Colonic mucosa (tissue), 4 donors: ENCODE data around the gene FBXO28. TPM values are rescaled to one million over a fixed set of nuclear protein-coding genes. Genes with fewer than 3 reads are reported as not detected.

Source experiments
- DNase-seq: peaks from one replicate; pipeline ENCODE4 v3.0.0-alpha.2; 2020
- H3K27ac ChIP-seq: fragments of 200-600 bp; one replicate; pipeline ENCODE4 v1.8.0; 2021
- H3K27me3 ChIP-seq: fragments of 200-600 bp; one replicate; pipeline ENCODE4 v1.8.0; 2021
- H3K36me3 ChIP-seq: fragments of 200-600 bp; one replicate; pipeline ENCODE4 v1.8.0; 2021
- H3K4me1 ChIP-seq: fragments of 200-600 bp; one replicate; pipeline ENCODE4 v1.8.0; 2021; ENCODE audit warnings: mild to moderate bottlenecking
- H3K4me3 ChIP-seq: fragments of 200-600 bp; one replicate; pipeline ENCODE4 v1.8.0; 2021
- H3K9ac ChIP-seq, 2 donors: one replicate each; pipeline ENCODE4 v1.7.0; 2013; ENCODE audit warnings: control low read depth in 2 of 2, low read depth in 2 of 2, low read length in 2 of 2
- H3K9me3 ChIP-seq: fragments of 200-600 bp; one replicate; pipeline ENCODE4 v1.8.0; 2021
- intact Hi-C: fragments of 100-400 bp; cut with DNase I; formaldehyde crosslinking; loops from one replicate; pipeline ENCODE4 v1.14.1; 2022
- total RNA-seq, 2 donors: library from RNA; stranded (reverse); fragmentation: NEBNext Ultra II Directional in 1 of 2; extraction: Animal tissue kit (Norgen Biotek cat#: 25700) in 1 of 2; gene quantifications; one replicate each; pipeline ENCODE4 v1.2.1, GENCODE V29; 2021
- TF ChIP-seq, protein P1 (sequence below): fragments of 200-600 bp; IDR thresholded peaks from one replicate; pipeline ENCODE4 v1.8.0; 2022; ENCODE audit warnings: antibody characterized with exemption, mild to moderate bottlenecking
- donor health status: healthy.
- donor health status: DM: no; HTN: no; CAD: no.
- donor health status: DM: no; HTN: no; CAD: no.

FBXO28 gene
- total RNA-seq, 2 donors from 2014 or later: 35.1 to 42.7 TPM

DNA sequence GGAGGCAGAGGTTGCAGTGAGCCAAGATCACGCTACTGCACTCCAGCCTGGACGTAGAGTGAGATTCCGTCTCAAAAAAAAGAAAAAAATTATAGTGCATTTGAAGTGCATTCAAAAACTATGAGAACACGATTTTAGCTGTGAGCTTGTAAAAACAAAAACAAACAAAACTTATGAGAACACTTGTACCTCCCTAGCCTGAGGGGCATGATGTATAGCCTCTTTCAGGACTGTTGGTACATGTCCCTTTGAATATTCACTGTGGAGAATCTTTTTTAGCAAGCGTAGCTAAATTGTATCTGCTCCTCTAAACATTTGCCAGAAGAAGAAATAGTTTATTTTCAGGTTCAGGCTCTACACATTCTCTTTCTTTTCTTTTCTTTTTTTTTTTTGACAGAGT lies 59.6 kb downstream of the FBXO28 start:
- Histone ChIP-seq H3K4me1 (peaks cover 2% of the 10 kb centered on the region), H3K27ac (no peak overlapping the region), H3K9me3 (no peaks in the 10 kb centered on the region), H3K36me3 (no peaks in the 10 kb centered on the region), H3K27me3 (no peaks in the 10 kb centered on the region), H3K4me3 (no peak overlapping the region), H3K9ac (no peak overlapping the region)
- intact Hi-C loops: loop anchor here (10.0 kb wide), 1 partner anchor 161 kb away; the partner anchor contains the start of gene NVL
- TF ChIP-seq, protein P1, sequence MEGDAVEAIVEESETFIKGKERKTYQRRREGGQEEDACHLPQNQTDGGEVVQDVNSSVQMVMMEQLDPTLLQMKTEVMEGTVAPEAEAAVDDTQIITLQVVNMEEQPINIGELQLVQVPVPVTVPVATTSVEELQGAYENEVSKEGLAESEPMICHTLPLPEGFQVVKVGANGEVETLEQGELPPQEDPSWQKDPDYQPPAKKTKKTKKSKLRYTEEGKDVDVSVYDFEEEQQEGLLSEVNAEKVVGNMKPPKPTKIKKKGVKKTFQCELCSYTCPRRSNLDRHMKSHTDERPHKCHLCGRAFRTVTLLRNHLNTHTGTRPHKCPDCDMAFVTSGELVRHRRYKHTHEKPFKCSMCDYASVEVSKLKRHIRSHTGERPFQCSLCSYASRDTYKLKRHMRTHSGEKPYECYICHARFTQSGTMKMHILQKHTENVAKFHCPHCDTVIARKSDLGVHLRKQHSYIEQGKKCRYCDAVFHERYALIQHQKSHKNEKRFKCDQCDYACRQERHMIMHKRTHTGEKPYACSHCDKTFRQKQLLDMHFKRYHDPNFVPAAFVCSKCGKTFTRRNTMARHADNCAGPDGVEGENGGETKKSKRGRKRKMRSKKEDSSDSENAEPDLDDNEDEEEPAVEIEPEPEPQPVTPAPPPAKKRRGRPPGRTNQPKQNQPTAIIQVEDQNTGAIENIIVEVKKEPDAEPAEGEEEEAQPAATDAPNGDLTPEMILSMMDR: no peak
- no peak for DNase-seq

DNA sequence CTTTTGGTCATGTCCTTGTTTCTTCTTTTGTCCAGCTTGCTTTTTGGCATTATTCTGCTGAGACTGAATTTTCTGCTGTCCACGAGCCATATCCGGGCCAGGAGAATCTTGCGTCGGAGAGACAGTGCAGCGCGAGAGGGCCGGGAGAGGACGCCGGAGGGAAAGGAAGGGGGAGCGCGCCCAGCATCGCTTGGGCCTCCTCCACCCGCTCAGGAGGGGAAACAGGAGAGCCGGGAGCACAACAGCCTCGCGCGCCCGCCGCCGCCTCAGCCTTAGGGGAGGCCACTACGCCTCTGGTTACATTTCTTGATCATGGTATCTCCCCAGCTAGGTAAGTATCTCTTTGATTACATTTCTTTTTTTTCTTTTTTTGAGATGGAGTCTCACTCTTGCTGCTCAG lies 61.7 kb downstream of the FBXO28 start:
- Histone ChIP-seq H3K9ac (no peak overlapping the region), H3K27ac (no peak overlapping the region), H3K9me3 (no peaks in the 10 kb centered on the region), H3K4me3 (no peak overlapping the region), H3K27me3 (no peaks in the 10 kb centered on the region), H3K36me3 (no peaks in the 10 kb centered on the region), H3K4me1 (no peaks in the 10 kb centered on the region)
- DNase-seq: no peak
- TF ChIP-seq, protein P1: no peak
- intact Hi-C loops: loop anchor here (10.0 kb wide), 1 partner anchor 159 kb away; the partner anchor contains the start of gene NVL

DNA sequence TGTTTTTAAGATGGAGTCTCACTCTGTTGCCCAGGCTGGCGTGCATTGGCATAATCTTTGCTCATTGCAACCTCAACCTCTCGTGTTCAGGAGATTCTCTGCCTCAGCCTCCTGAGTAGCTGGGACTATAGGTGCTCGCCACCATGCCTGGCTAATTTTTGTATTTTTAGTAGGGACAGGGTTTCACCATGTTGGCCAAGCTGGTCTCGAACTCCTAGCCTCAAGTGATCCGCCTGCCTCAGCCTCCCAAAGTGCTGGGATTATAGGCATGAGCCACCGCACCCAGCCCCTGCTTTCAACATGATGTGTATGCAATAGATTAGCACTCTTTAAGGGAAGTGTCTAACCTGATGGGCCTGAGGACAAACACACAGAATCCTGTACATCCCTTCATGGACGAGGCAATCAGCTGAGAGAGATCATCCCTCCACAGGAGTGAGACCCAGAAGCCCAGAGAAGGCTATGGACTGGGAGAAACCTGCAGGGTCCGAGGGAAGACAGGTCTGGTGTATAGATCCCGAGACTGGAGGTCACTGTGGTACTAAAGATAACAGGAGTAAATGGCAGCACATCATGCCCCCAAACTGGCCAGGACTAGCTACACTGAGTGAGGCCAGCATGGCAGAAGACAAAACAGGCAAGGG lies 63.6 kb downstream of the FBXO28 start:
- peaks cover 5% of the 10 kb centered on the region for H3K4me1 ChIP-seq
- no peak overlapping the region for H3K9ac ChIP-seq

DNA sequence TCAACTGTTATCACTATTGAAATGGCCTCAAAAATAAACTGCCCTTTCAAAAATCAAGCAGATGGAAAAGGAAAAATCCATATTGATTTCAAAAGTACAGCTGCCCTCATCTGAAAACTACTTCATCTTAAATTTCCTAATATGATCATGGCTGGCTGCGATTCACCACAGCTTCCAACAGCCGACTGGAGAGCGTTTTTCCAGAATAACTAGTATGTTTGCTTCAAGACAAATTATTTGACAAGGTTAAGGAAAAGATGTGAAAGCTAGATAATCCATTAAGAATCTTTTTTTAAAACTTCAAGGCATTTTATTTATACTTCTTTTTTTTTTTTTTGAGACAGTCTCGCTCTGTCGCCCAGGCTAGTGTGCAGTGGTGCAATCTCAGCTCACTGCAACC lies 65.0 kb downstream of the FBXO28 start:
- no peak overlapping the region for H3K9ac ChIP-seq
- no peak overlapping the region for H3K27ac ChIP-seq
- TF ChIP-seq, protein P1: no peak
- H3K4me1 ChIP-seq: peaks cover 5% of the 10 kb centered on the region
- H3K27me3 ChIP-seq: no peaks in the 10 kb centered on the region
- intact Hi-C loops: loop anchor here (10.0 kb wide), 1 partner anchor 156 kb away; the partner anchor contains the start of gene NVL
- no peak overlapping the region for H3K4me3 ChIP-seq
- H3K9me3 ChIP-seq: no peaks in the 10 kb centered on the region
- H3K36me3 ChIP-seq: no peaks in the 10 kb centered on the region
- DNase-seq: no peak

More for the DNA sequence above, 63.6 kb downstream of the FBXO28 start:
- no peaks in the 10 kb centered on the region for H3K27me3 ChIP-seq
- no peak overlapping the region for H3K27ac ChIP-seq
- H3K36me3 ChIP-seq: no peaks in the 10 kb centered on the region
- intact Hi-C loops: loop anchor here (10.0 kb wide), 1 partner anchor 157 kb away; the partner anchor contains the start of gene NVL
- TF ChIP-seq, protein P1: no peak
- DNase-seq: no peak
- H3K4me3 ChIP-seq: no peak overlapping the region
- H3K9me3 ChIP-seq: no peaks in the 10 kb centered on the region

DNA sequence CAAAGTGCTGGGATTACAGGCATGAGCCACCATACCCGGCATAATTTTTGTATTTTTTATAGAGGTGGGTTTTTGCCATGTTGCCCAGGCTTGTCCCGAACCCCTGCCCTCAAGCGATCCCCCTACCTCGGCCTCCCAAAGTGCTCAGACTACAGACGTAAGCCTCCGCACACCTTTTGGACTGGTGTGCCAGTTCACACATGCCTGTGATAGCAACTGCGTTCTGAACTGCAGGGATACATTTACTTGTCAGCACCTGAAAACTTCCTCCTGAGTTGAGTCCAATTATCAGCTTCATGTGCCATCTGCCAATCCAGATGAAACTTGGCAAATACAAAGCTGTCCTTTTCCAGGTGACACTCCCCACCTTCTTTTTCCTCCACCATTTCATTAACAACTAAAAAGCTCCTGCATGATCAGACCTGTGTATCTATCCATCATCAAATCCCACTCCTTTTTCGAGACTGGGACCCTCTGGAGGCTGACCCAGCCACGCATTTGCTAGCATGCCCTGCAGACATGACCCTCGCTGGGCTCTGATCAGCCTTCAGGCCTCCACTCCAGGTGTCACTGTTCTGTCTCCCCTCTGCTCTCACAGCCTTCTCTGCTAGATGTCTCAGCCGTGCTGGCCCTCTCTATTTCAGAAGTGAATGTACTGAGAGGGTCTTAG lies 67.0 kb downstream of the FBXO28 start:
- Histone ChIP-seq H3K27me3 (no peaks in the 10 kb centered on the region), H3K27ac (no peak overlapping the region), H3K4me3 (no peak overlapping the region), H3K9ac (no peak overlapping the region), H3K4me1 (peaks cover 5% of the 10 kb centered on the region), H3K36me3 (no peaks in the 10 kb centered on the region), H3K9me3 (no peaks in the 10 kb centered on the region)
- DNase-seq: no peak
- intact Hi-C loops: no loop called here
- TF ChIP-seq, protein P1: no peak
